Mesendoderm (in vitro differentiated cells): Measurements from ENCODE around the gene CEP20.

ENCODE experiments used
- DNase-seq: peaks from one replicate; pipeline ENCODE4 v3.0.0; 2013
- H2AK5ac ChIP-seq: 2 replicates; pipeline ENCODE4 v1.6.1; 2013; ENCODE audit warnings: low read length, inconsistent platforms
- H2BK120ac ChIP-seq: 2 replicates; pipeline ENCODE4 v1.6.1; 2013; ENCODE audit warnings: low read depth, mild to moderate bottlenecking, low read length, moderate library complexity, mixed read lengths
- H2BK15ac ChIP-seq: replicated peaks from 2 replicates; pipeline ENCODE4 v1.6.1; 2013; ENCODE audit warnings: low read depth, mild to moderate bottlenecking, moderate library complexity
- H2BK5ac ChIP-seq: 2 replicates; pipeline ENCODE4 v1.6.1; 2013; ENCODE audit warnings: low read length, inconsistent platforms
- H3K18ac ChIP-seq: 2 replicates; pipeline ENCODE4 v1.6.1; 2013; ENCODE audit warnings: mild to moderate bottlenecking, low read length, mixed read lengths
- H3K23ac ChIP-seq: one replicate; pipeline ENCODE4 v1.6.1; 2013; ENCODE audit warnings: low read length
- H3K27ac ChIP-seq: 2 replicates; pipeline ENCODE4 v1.5.1; 2013; ENCODE audit warnings: low read depth, mild to moderate bottlenecking, inconsistent platforms, low read length, moderate library complexity
- H3K27me3 ChIP-seq: 2 replicates; pipeline ENCODE4 v1.6.1; 2013; ENCODE audit warnings: low read length, control low read depth, mild to moderate bottlenecking, inconsistent platforms; ENCODE audit not compliant: insufficient read depth, poor library complexity
- H3K36me3 ChIP-seq: 2 replicates; pipeline ENCODE4 v1.6.1; 2013; ENCODE audit warnings: low read length, inconsistent platforms; ENCODE audit not compliant: control insufficient read depth, insufficient read depth
- H3K4ac ChIP-seq: one replicate; pipeline ENCODE4 v1.6.1; 2013; ENCODE audit warnings: low read depth, mild to moderate bottlenecking, low read length, moderate library complexity
- H3K4me1 ChIP-seq: 2 replicates; pipeline ENCODE4 v1.6.1; 2013; ENCODE audit warnings: low read depth, low read length, inconsistent platforms; ENCODE audit not compliant: control insufficient read depth
- H3K4me2 ChIP-seq: 2 replicates; pipeline ENCODE4 v1.6.1; 2013; ENCODE audit warnings: low read length
- H3K4me3 ChIP-seq: 2 replicates; pipeline ENCODE4 v1.5.1; 2013; ENCODE audit warnings: mild to moderate bottlenecking, low read length
- H3K56ac ChIP-seq: one replicate; pipeline ENCODE4 v1.6.1; 2013; ENCODE audit warnings: low read length
- H3K79me1 ChIP-seq: 2 replicates; pipeline ENCODE4 v1.6.1; 2013; ENCODE audit warnings: low read length, inconsistent platforms
- H3K79me2 ChIP-seq: 2 replicates; pipeline ENCODE4 v1.6.1; 2013; ENCODE audit warnings: mild to moderate bottlenecking, low read length; ENCODE audit not compliant: control insufficient read depth, insufficient read depth
- H3K9ac ChIP-seq: 2 replicates; pipeline ENCODE4 v1.6.1; 2013; ENCODE audit warnings: low read length, inconsistent platforms
- H4K5ac ChIP-seq: one replicate; pipeline ENCODE4 v1.6.1; 2013; ENCODE audit warnings: low read length
- H4K8ac ChIP-seq: one replicate; pipeline ENCODE4 v1.6.1; 2013; ENCODE audit warnings: low read depth, mild to moderate bottlenecking, control low read depth, low read length, moderate library complexity
- WGBS: extraction: QIAGEN DNeasy Blood & Tissue Kit; methylation state at CpG from one replicate; pipeline ENCODE4 v1.1.7; 2013; ENCODE audit warnings: low lambda C conversion rate, missing lambda C conversion rate; ENCODE audit not compliant: insufficient coverage; ENCODE audit errors: extremely low coverage; 5-methylcytosine and 5-hydroxymethylcytosine counted together

CEP20 gene

GRCh38 chr16:15876503-15876902, 11.9 kb downstream of the CEP20 start:
- Histone ChIP-seq H4K5ac (no peak overlapping the region), H3K23ac (no peak overlapping the region), H3K27ac (no peak overlapping the region), H3K27me3 (no peaks in the 10 kb centered on the region), H3K4ac (no peak overlapping the region), H3K18ac (no peak overlapping the region), H2BK120ac (no peak overlapping the region), H3K36me3 (peaks cover 2% of the 10 kb centered on the region), H3K9ac (no peak overlapping the region), H2BK15ac (no peak overlapping the region), H3K79me1 (peaks cover 2% of the 10 kb centered on the region), H3K4me1 (no peaks in the 10 kb centered on the region), H3K4me3 (no peak overlapping the region), H3K56ac (no peak overlapping the region), H3K79me2 (no peaks in the 10 kb centered on the region), H2AK5ac (no peak overlapping the region), H4K8ac (no peak overlapping the region), H3K4me2 (no peak overlapping the region), H2BK5ac (no peak overlapping the region)
- no peak for DNase-seq
- WGBS, result no CpG with 5 or more reads among the region's 5 CpGs

DNA sequence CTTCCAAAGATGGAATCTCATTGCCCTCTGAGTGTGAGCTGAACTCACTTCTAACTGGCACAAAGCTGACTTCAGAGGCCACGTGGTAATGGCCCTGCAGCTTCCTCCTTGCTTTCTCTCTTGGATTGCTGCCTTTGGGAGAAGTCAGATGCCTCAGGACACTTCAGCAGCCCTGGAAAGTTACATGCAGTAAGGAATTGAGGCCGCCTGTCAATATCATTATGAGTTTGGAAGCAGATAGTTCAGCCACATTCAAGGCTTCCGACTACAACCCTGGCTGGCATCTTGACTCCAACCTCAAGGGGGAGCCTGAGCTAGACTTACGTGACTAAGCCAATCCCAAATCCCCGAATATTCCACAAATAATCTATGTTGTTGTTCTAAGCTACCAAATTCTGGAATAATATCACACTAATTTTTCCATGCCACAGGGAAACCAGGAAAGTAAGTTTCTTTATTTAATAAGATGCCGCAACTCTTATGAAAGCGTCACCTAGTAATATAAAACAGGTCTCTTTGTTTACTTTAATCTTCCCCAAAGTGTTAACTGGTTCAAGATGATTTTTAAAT, 13.6 kb downstream of the CEP20 start:
- Histone ChIP-seq H2BK120ac (no peak overlapping the region), H3K23ac (no peak overlapping the region), H3K79me2 (no peaks in the 10 kb centered on the region), H2BK5ac (no peak overlapping the region), H3K27me3 (no peaks in the 10 kb centered on the region), H4K8ac (no peak overlapping the region), H3K4me3 (no peak overlapping the region), H3K79me1 (peaks cover 2% of the 10 kb centered on the region), H2AK5ac (no peak overlapping the region), H3K18ac (no peak overlapping the region), H3K9ac (no peak overlapping the region), H3K4me2 (no peak overlapping the region), H3K36me3 (peaks cover 2% of the 10 kb centered on the region), H3K4ac (no peak overlapping the region), H3K56ac (no peak overlapping the region), H4K5ac (no peak overlapping the region), H3K4me1 (no peaks in the 10 kb centered on the region), H3K27ac (no peak overlapping the region), H2BK15ac (no peak overlapping the region)
- no CpG with 5 or more reads among the region's 7 CpGs for WGBS
- DNase-seq, result peak; percentile 77

- Histone ChIP-seq H3K27ac (no peak overlapping the region), H2AK5ac (no peak overlapping the region), H3K4me3 (no peak overlapping the region), H3K36me3 (peaks cover 2% of the 10 kb centered on the region), H2BK120ac (no peak overlapping the region), H3K4me2 (no peak overlapping the region), H3K27me3 (no peaks in the 10 kb centered on the region), H3K79me1 (peaks cover 2% of the 10 kb centered on the region), H4K5ac (no peak overlapping the region), H3K79me2 (no peaks in the 10 kb centered on the region), H3K4ac (no peak overlapping the region), H4K8ac (no peak overlapping the region), H3K4me1 (no peaks in the 10 kb centered on the region), H2BK15ac (no peak overlapping the region), H2BK5ac (no peak overlapping the region), H3K9ac (no peak overlapping the region), H3K23ac (no peak overlapping the region), H3K56ac (no peak overlapping the region), H3K18ac (no peak overlapping the region)
- no CpG with 5 or more reads among the region's 1 CpG for WGBS
- DNase-seq, result no peak
Observed at GRCh38 chr16:15873737-15874136, 14.7 kb downstream of the CEP20 start.

DNA sequence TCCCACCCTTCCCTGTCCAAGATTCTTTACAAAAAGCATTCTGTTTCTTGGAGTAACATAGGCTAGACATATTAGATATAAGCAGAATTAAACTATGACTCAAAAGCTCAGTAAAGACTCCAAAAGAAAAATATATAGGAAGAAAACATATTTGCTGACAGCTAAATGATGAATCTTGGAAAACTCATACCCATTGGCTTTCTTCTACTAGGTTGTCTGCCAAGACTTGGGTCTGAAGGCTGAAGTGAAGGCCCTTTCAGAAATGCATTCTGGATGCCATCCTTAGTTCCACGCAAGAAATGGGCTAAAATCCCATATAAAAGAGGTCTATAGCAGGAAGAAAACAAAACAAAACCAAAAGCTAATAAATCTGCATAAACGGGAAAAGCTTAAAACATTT, 15.1 kb downstream of the CEP20 start:
- Histone ChIP-seq H3K4me3 (no peak overlapping the region), H4K5ac (no peak overlapping the region), H2BK15ac (no peak overlapping the region), H2BK5ac (no peak overlapping the region), H3K9ac (no peak overlapping the region), H4K8ac (no peak overlapping the region), H3K56ac (no peak overlapping the region), H3K27me3 (no peaks in the 10 kb centered on the region), H3K4me1 (no peaks in the 10 kb centered on the region), H2BK120ac (no peak overlapping the region), H3K79me1 (peaks cover 2% of the 10 kb centered on the region), H3K79me2 (no peaks in the 10 kb centered on the region), H3K27ac (no peak overlapping the region), H3K23ac (no peak overlapping the region), H3K4me2 (no peak overlapping the region), H2AK5ac (no peak overlapping the region), H3K4ac (no peak overlapping the region), H3K18ac (no peak overlapping the region), H3K36me3 (peaks cover 2% of the 10 kb centered on the region)
- DNase-seq, result no peak
- WGBS, result no CpG with 5 or more reads among the region's 2 CpGs

- no peak overlapping the region for H2BK5ac ChIP-seq
- H2AK5ac ChIP-seq, result no peak overlapping the region
- H3K4me2 ChIP-seq, result no peak overlapping the region
- H2BK120ac ChIP-seq, result no peak overlapping the region
- no peak overlapping the region for H3K9ac ChIP-seq
- H3K27me3 ChIP-seq, result no peaks in the 10 kb centered on the region
- H3K79me2 ChIP-seq, result no peaks in the 10 kb centered on the region
- H3K4me3 ChIP-seq, result no peak overlapping the region
- no peak overlapping the region for H3K27ac ChIP-seq
- H4K8ac ChIP-seq, result no peak overlapping the region
- H2BK15ac ChIP-seq, result no peak overlapping the region
- no peak overlapping the region for H4K5ac ChIP-seq
- no peak for DNase-seq
- H3K23ac ChIP-seq, result no peak overlapping the region
- H3K18ac ChIP-seq, result no peak overlapping the region
- no peak overlapping the region for H3K56ac ChIP-seq
- no peaks in the 10 kb centered on the region for H3K4me1 ChIP-seq
- H3K36me3 ChIP-seq, result no peaks in the 10 kb centered on the region
- no peak overlapping the region for H3K4ac ChIP-seq
- H3K79me1 ChIP-seq, result no peaks in the 10 kb centered on the region
- WGBS, result no CpG with 5 or more reads among the region's 5 CpGs
Observed at GRCh38 chr16:15870011-15870410, 18.4 kb downstream of the CEP20 start.

- Histone ChIP-seq H3K27ac (no peak overlapping the region), H2AK5ac (no peak overlapping the region), H3K79me2 (no peaks in the 10 kb centered on the region), H4K8ac (no peak overlapping the region), H3K4me1 (no peaks in the 10 kb centered on the region), H3K27me3 (no peaks in the 10 kb centered on the region), H2BK15ac (no peak overlapping the region), H3K4ac (no peak overlapping the region), H3K23ac (no peak overlapping the region), H3K56ac (no peak overlapping the region), H3K9ac (no peak overlapping the region), H3K4me3 (no peak overlapping the region), H2BK120ac (no peak overlapping the region), H3K18ac (no peak overlapping the region), H3K79me1 (no peaks in the 10 kb centered on the region), H3K4me2 (no peak overlapping the region), H4K5ac (no peak overlapping the region), H2BK5ac (no peak overlapping the region), H3K36me3 (no peaks in the 10 kb centered on the region)
- WGBS, result no CpG with 5 or more reads among the region's 5 CpGs
- no peak for DNase-seq
Observed at GRCh38 chr16:15866451-15866850, 22.0 kb downstream of the CEP20 start.
